Mucosa of descending colon (tissue), 3 donors: Measurements from ENCODE around the gene SFMBT2. TPM values are rescaled to one million over a fixed set of nuclear protein-coding genes. Genes with fewer than 3 reads are reported as not detected.

Experiments
- ATAC-seq: fragments of 200-7000 bp; cut with Tn5 transposase; one replicate; pipeline ENCODE4 v1.9.1; 2020; ENCODE audit warnings: mild to moderate bottlenecking, moderate library complexity
- DNase-seq, 3 donors: peaks; one replicate each; pipeline ENCODE4 v3.0.0-alpha.2; 2020
- H3K36me3 ChIP-seq: fragments of 200-600 bp; one replicate; pipeline ENCODE4 v1.8.0; 2021; ENCODE audit warnings: low read depth, mild to moderate bottlenecking
- H3K4me1 ChIP-seq: fragments of 200-600 bp; one replicate; pipeline ENCODE4 v1.8.0; 2021; ENCODE audit warnings: low read depth, mild to moderate bottlenecking
- H3K4me3 ChIP-seq: fragments of 200-600 bp; one replicate; pipeline ENCODE4 v1.8.0; 2021; ENCODE audit warnings: mild to moderate bottlenecking
- H3K9me3 ChIP-seq: fragments of 200-600 bp; one replicate; pipeline ENCODE4 v1.8.0; 2021; ENCODE audit warnings: mild to moderate bottlenecking
- CTCF ChIP-seq: fragments of 200-600 bp; IDR thresholded peaks from one replicate; pipeline ENCODE4 v1.8.0; 2022; ENCODE audit warnings: antibody characterized with exemption, mild to moderate bottlenecking
- intact Hi-C, 2 donors: fragments of 100-400 bp; cut with DNase I in 1 of 2; cut with micrococcal nuclease in 1 of 2; formaldehyde crosslinking; loops; one replicate each; pipeline versions ENCODE4 v1.11.0 to v1.11.1; 2022; cut with DNase I, micrococcal nuclease
- total RNA-seq, 3 donors: library from RNA; stranded (reverse); fragmentation: NEBNext Ultra II Directional in 2 of 3; extraction: Animal tissue kit (Norgen Biotek cat#: 25700) in 2 of 3; gene quantifications; one replicate each; pipeline versions ENCODE4 v1.2.1 to v1.2.4, GENCODE V29; 2021 to 2023
- donor health status: DM: no; HTN: no; CAD: no; lungs with moderate emphysema.
- donor health status: DM: no; HTN: no; CAD: no.
- donor health status: DM: no; HTN: yes; CAD: no.

SFMBT2 gene
- total RNA-seq, 3 donors from 2014 or later = 3.9 to 8.8 (median 5.7) TPM

- DNase-seq = no peak
- ATAC-seq = no peak
- TF ChIP-seq CTCF = no peak
- intact Hi-C loops = no loop called here
- H3K4me1 ChIP-seq = no peaks in the 10 kb centered on the region
- H3K9me3 ChIP-seq = no peaks in the 10 kb centered on the region
- no peaks in the 10 kb centered on the region for H3K36me3 ChIP-seq
- no peak overlapping the region for H3K4me3 ChIP-seq
Measured at GRCh38 chr10:7151538-7151937, 259.3 kb downstream of the SFMBT2 start.

GRCh38 chr10:7150349-7150748, 260.5 kb downstream of the SFMBT2 start:
- H3K9me3 ChIP-seq = no peaks in the 10 kb centered on the region
- no peak for ATAC-seq
- no peak overlapping the region for H3K4me3 ChIP-seq
- no peaks in the 10 kb centered on the region for H3K4me1 ChIP-seq
- DNase-seq = no peak
- no peak for TF ChIP-seq CTCF
- intact Hi-C loops = no loop called here
- no peaks in the 10 kb centered on the region for H3K36me3 ChIP-seq

- H3K36me3 ChIP-seq = no peaks in the 10 kb centered on the region
- H3K4me3 ChIP-seq = no peak overlapping the region
- intact Hi-C loops = no loop called here
- no peak for TF ChIP-seq CTCF
- DNase-seq = no peak
- no peaks in the 10 kb centered on the region for H3K4me1 ChIP-seq
- no peak for ATAC-seq
- no peaks in the 10 kb centered on the region for H3K9me3 ChIP-seq
Measured at GRCh38 chr10:7146189-7146588, 264.6 kb downstream of the SFMBT2 start.

- Histone ChIP-seq H3K36me3 (no peaks in the 10 kb centered on the region), H3K4me1 (no peaks in the 10 kb centered on the region), H3K9me3 (peaks cover 3% of the 10 kb centered on the region), H3K4me3 (no peak overlapping the region)
- TF ChIP-seq CTCF = no peak
- no peak for ATAC-seq
- intact Hi-C loops = no loop called here
- DNase-seq = no peak
Measured at GRCh38 chr10:7136016-7136415, 274.8 kb downstream of the SFMBT2 start.

- DNase-seq (no peak), ATAC-seq (no peak)
- Histone ChIP-seq H3K4me3 (no peak overlapping the region), H3K9me3 (peaks cover 3% of the 10 kb centered on the region), H3K36me3 (no peaks in the 10 kb centered on the region), H3K4me1 (no peaks in the 10 kb centered on the region)
- intact Hi-C loops = no loop called here
- no peak for TF ChIP-seq CTCF
Measured at GRCh38 chr10:7135188-7135587, 275.6 kb downstream of the SFMBT2 start.

GRCh38 chr10:7134448-7134847, 276.4 kb downstream of the SFMBT2 start:
- no peak for ATAC-seq
- H3K9me3 ChIP-seq = peaks cover 3% of the 10 kb centered on the region
- TF ChIP-seq CTCF = no peak
- intact Hi-C loops = no loop called here
- no peaks in the 10 kb centered on the region for H3K36me3 ChIP-seq
- no peaks in the 10 kb centered on the region for H3K4me1 ChIP-seq
- DNase-seq = no peak
- H3K4me3 ChIP-seq = no peak overlapping the region
